ENCODE data around the gene CTNNAL1. TPM values are rescaled to one million over a fixed set of nuclear protein-coding genes. Genes with fewer than 3 reads are reported as not detected.
A peak's percentile ranks its signal among the peaks of the same experiment; 100 is the strongest.

CTNNAL1 gene
- total and polyA plus RNA-seq, 2 of the 8 experiments (the other 6 are each of a cell fraction or from before 2014, with no cell fraction given): 23.2 to 66.1 TPM

MicroRNA genes within 50 kb of the gene (microRNA counts, 767-probe panel; counts per million panel counts)
- microRNA hsa-miR-32-5p: 879 counts per million, percentile 95 among the panel's probes with 10 or more counts

Small RNA genes lying within 50 kb of the gene (microRNA-seq; reads per million reads assigned to microRNA genes)
- gene MIR32 (ENCODE audit: borderline microRNAs expressed in 2 of 2, borderline number of aligned reads in 2 of 2, borderline replicate concordance in 1 of 2): 106 to 107 reads per million in 2 experiments

Small RNA genes lying within 50 kb of the gene (small RNA-seq; reads per million reads assigned to genes)
- gene MIR32 (ENCODE audit: insufficient read depth) (44.9 reads per million, percentile 96 among the genes with 10 or more reads in this experiment), gene RF00019 (ENCODE audit: insufficient read depth) (not detected)

Other genes with a start within 250 kb of the CTNNAL1 start
- not detected in 2 replicates for gene ACTL7B, start 157.5 kb downstream of the CTNNAL1 start, total RNA-seq (2021; fragmentation: NEBNext Ultra II Directional; extraction: Animal tissue kit (Norgen Biotek cat#: 25700))
- gene ACTL7B, start 157.5 kb downstream of the CTNNAL1 start, polyA plus RNA-seq (2011; rRNA removed): not detected in 2 replicates
- not detected in 2 replicates for gene ACTL7A, start 151.2 kb downstream of the CTNNAL1 start, total RNA-seq (2021; fragmentation: NEBNext Ultra II Directional; extraction: Animal tissue kit (Norgen Biotek cat#: 25700))
- gene ACTL7A, start 151.2 kb downstream of the CTNNAL1 start, polyA plus RNA-seq (2011; rRNA removed): not detected in 2 replicates
- 31.3 and 31.7 TPM in 2 replicates for gene ELP1, start 79.4 kb downstream of the CTNNAL1 start, total RNA-seq (2021; fragmentation: NEBNext Ultra II Directional; extraction: Animal tissue kit (Norgen Biotek cat#: 25700))
- 12.3 and 13.9 TPM in 2 replicates for gene ELP1, start 79.4 kb downstream of the CTNNAL1 start, polyA plus RNA-seq (2011; rRNA removed)
- gene ABITRAM, start 79.1 kb downstream of the CTNNAL1 start, total RNA-seq (2021; fragmentation: NEBNext Ultra II Directional; extraction: Animal tissue kit (Norgen Biotek cat#: 25700)): 6.9 and 9.0 TPM in 2 replicates
- gene ABITRAM, start 79.1 kb downstream of the CTNNAL1 start, polyA plus RNA-seq (2011; rRNA removed): 5.3 and 8.4 TPM in 2 replicates
- 42.1 and 44.3 TPM in 2 replicates for gene TMEM245, start 106.4 kb upstream of the CTNNAL1 start, total RNA-seq (2021; fragmentation: NEBNext Ultra II Directional; extraction: Animal tissue kit (Norgen Biotek cat#: 25700))
- 40.3 and 45.8 TPM in 2 replicates for gene TMEM245, start 106.4 kb upstream of the CTNNAL1 start, polyA plus RNA-seq (2011; rRNA removed)
- gene FRRS1L, start 153.8 kb upstream of the CTNNAL1 start, total RNA-seq (2021; fragmentation: NEBNext Ultra II Directional; extraction: Animal tissue kit (Norgen Biotek cat#: 25700)): 2.1 and 2.2 TPM in 2 replicates
- 0.66 and 1.0 TPM in 2 replicates for gene FRRS1L, start 153.8 kb upstream of the CTNNAL1 start, polyA plus RNA-seq (2011; rRNA removed)